Vagina (tissue), 2 donors: ENCODE results near the gene DENND1A. TPM values are rescaled to one million over a fixed set of nuclear protein-coding genes. Genes with fewer than 3 reads are reported as not detected.

Experiments
- DNase-seq, 2 donors: peaks; one replicate each; pipeline ENCODE4 v3.0.0-alpha.2; 2017; ENCODE audit errors: extremely low spot score in 2 of 2
- H3K27ac ChIP-seq: fragments of 200-600 bp; sonication (generic); one replicate; pipeline ENCODE4 v1.5.1; 2019
- H3K27me3 ChIP-seq: fragments of 200-600 bp; sonication (generic); one replicate; pipeline ENCODE4 v1.5.1; 2019
- H3K36me3 ChIP-seq, 2 donors: fragments of 200-600 bp; sonication (generic); one replicate each; pipeline ENCODE4 v1.5.1; 2017 to 2019
- H3K4me1 ChIP-seq: fragments of 200-600 bp; sonication (generic); one replicate; pipeline ENCODE4 v1.5.1; 2019
- H3K4me3 ChIP-seq, 2 donors: fragments of 200-600 bp; sonication (generic); 1 replicate in 1 of 2; 2 replicates in 1 of 2; pipeline ENCODE4 v1.5.1; 2016 to 2019
- H3K9me3 ChIP-seq: fragments of 200-600 bp; sonication (generic); one replicate; pipeline ENCODE4 v1.5.1; 2019
- CTCF ChIP-seq, 3 experiments: fragments of 450-650 bp in 2 of 3; fragments of 200-600 bp in 1 of 3; sonication (generic) in 1 of 3; IDR thresholded peaks; one replicate each; pipeline ENCODE4 v1.5.1; 2017 to 2019; ENCODE audit warnings: antibody characterized with exemption in 3 of 3, mild to moderate bottlenecking in 2 of 3, moderate library complexity in 2 of 3
- POLR2A ChIP-seq, 2 donors: fragments of 450-650 bp; IDR thresholded peaks; one replicate each; pipeline ENCODE4 v1.6.1; 2017; ENCODE audit warnings: antibody characterized with exemption in 2 of 2, mild to moderate bottlenecking in 2 of 2, moderate library complexity in 2 of 2
- POLR2AphosphoS5 ChIP-seq, 2 donors: sonication (generic); formaldehyde crosslinking; IDR thresholded peaks; one replicate each; pipeline ENCODE4 v1.9.0; 2017; ENCODE audit warnings: antibody characterized with exemption in 2 of 2, mild to moderate bottlenecking in 2 of 2, low read depth in 1 of 2; ENCODE audit not compliant: insufficient read depth in 1 of 2
- intact Hi-C: fragments of 100-400 bp; cut with DNase I; formaldehyde crosslinking; loops from one replicate; pipeline ENCODE4 v1.15.1; 2023
- total RNA-seq: library from RNA; depleted of rRNA; stranded (reverse); fragments of >200 nt; gene quantifications from one replicate; pipeline ENCODE4 v1.2.3, GENCODE V29; 2016

The DENND1A gene
- total RNA-seq, 1 donor from 2014 or later = 20.4 TPM

GRCh38 chr9:123469282-123469681, 460.6 kb downstream of the DENND1A start:
- Histone ChIP-seq H3K27ac (no peak overlapping the region), H3K4me1 (no peaks in the 10 kb centered on the region), H3K9me3 (no peaks in the 10 kb centered on the region), H3K36me3 (no peaks in the 10 kb centered on the region), H3K27me3 (no peaks in the 10 kb centered on the region), H3K4me3 (no peak overlapping the region)
- DNase-seq = no peak
- intact Hi-C loops = no loop called here
- TF ChIP-seq POLR2AphosphoS5 (IDR thresholded peaks at IDR 0.05; ENCODE audit: insufficient read depth in 1 of 2, low read depth in 1 of 2) (no peak), POLR2A (IDR thresholded peaks at IDR 0.05) (no peak), CTCF (IDR thresholded peaks at IDR 0.05) (no peak)

- DNase-seq = no peak
- H3K4me3 ChIP-seq = no peak overlapping the region
- H3K4me1 ChIP-seq = no peaks in the 10 kb centered on the region
- H3K27ac ChIP-seq = no peak overlapping the region
- no peaks in the 10 kb centered on the region for H3K36me3 ChIP-seq
- no peak for TF ChIP-seq POLR2AphosphoS5 (IDR thresholded peaks at IDR 0.05; ENCODE audit: insufficient read depth in 1 of 2, low read depth in 1 of 2)
- no peak for TF ChIP-seq POLR2A (IDR thresholded peaks at IDR 0.05)
- TF ChIP-seq CTCF (IDR thresholded peaks at IDR 0.05) = no peak
- intact Hi-C loops = no loop called here
- H3K27me3 ChIP-seq = no peaks in the 10 kb centered on the region
- no peaks in the 10 kb centered on the region for H3K9me3 ChIP-seq
Observed at GRCh38 chr9:123468541-123468940, 461.4 kb downstream of the DENND1A start.

GRCh38 chr9:123465304-123465703, 464.6 kb downstream of the DENND1A start:
- no peak for DNase-seq
- intact Hi-C loops = no loop called here
- no peak overlapping the region for H3K27ac ChIP-seq
- H3K4me3 ChIP-seq = no peak overlapping the region
- H3K4me1 ChIP-seq = no peaks in the 10 kb centered on the region
- no peaks in the 10 kb centered on the region for H3K27me3 ChIP-seq
- TF ChIP-seq POLR2AphosphoS5 (IDR thresholded peaks at IDR 0.05; ENCODE audit: insufficient read depth in 1 of 2, low read depth in 1 of 2) = no peak
- no peak for TF ChIP-seq CTCF (IDR thresholded peaks at IDR 0.05)
- no peak for TF ChIP-seq POLR2A (IDR thresholded peaks at IDR 0.05)
- no peaks in the 10 kb centered on the region for H3K9me3 ChIP-seq
- no peaks in the 10 kb centered on the region for H3K36me3 ChIP-seq

GRCh38 chr9:123460091-123460490, 469.8 kb downstream of the DENND1A start:
- Histone ChIP-seq H3K4me3 (no peak overlapping the region), H3K36me3 (peaks cover 0 to 8% of the 10 kb centered on the region in 2 donors), H3K27me3 (no peaks in the 10 kb centered on the region), H3K4me1 (no peaks in the 10 kb centered on the region), H3K9me3 (no peaks in the 10 kb centered on the region), H3K27ac (no peak overlapping the region)
- TF ChIP-seq POLR2A (IDR thresholded peaks at IDR 0.05) (no peak), POLR2AphosphoS5 (IDR thresholded peaks at IDR 0.05; ENCODE audit: insufficient read depth in 1 of 2, low read depth in 1 of 2) (no peak), CTCF (IDR thresholded peaks at IDR 0.05) (no peak)
- no peak for DNase-seq
- intact Hi-C loops = no loop called here

GRCh38 chr9:123457583-123457982, 472.3 kb downstream of the DENND1A start:
- Histone ChIP-seq H3K4me3 (no peak overlapping the region), H3K27me3 (no peaks in the 10 kb centered on the region), H3K27ac (no peak overlapping the region), H3K9me3 (no peaks in the 10 kb centered on the region), H3K36me3 (peaks cover 0 to 8% of the 10 kb centered on the region in 2 donors), H3K4me1 (no peaks in the 10 kb centered on the region)
- no peak for DNase-seq
- intact Hi-C loops = no loop called here
- TF ChIP-seq POLR2AphosphoS5 (IDR thresholded peaks at IDR 0.05; ENCODE audit: insufficient read depth in 1 of 2, low read depth in 1 of 2) (no peak), POLR2A (IDR thresholded peaks at IDR 0.05) (no peak), CTCF (IDR thresholded peaks at IDR 0.05) (no peak)
